ENCODE results near the gene INSYN2A. TPM values are rescaled to one million over a fixed set of nuclear protein-coding genes. Genes with fewer than 3 reads are reported as not detected.

INSYN2A gene
- total RNA-seq, 1 experiment from 2014 or later = 0.07 TPM

DNA sequence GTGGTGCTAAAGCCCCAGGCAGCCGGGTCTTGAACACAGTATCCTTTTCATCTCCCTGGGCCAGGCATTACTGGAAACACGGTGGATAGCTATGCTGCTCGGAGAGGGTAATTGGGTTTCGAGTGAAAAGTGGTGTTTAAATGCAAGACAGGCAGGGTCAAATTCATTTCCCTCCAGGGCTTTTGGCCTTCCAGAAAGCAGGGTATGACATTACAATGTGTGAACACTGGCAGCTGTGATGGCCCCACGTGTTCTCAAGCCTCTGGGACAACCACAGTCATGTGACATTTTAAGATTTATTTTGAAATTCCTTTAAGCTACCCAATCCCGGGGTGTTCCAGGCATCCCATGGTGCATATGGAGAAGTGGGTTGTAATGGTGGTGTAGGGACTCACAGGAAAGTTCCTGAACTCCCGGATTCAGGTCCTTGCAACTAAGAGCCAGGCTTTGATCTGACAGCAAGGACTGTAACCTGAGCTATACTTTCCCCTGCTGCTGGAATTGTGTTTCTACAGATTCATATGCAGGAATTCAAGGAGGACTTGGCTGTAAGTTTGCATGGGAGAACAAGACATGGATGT, 46.8 kb downstream of the INSYN2A start:
- POLR2A ChIA-PET = interaction anchor here (0.7 to 2.0 kb wide), 2 partner anchors 9 to 13 kb away, joined by 4 to 5 read pairs; no protein-coding TSS in a partner anchor
- H3K9me3 Mint-ChIP-seq (ENCODE audit: unreplicated experiment) = no peaks in the 10 kb centered on the region
- H3K27ac Mint-ChIP-seq (ENCODE audit: low read depth, unreplicated experiment) = peak overlapping the region; percentile 73
- intact Hi-C loops (cut with micrococcal nuclease) = loop anchor here (5.0 kb wide), 2 partner anchors 107 to 247 kb away; no protein-coding TSS in a partner anchor
- H3K27me3 Mint-ChIP-seq (ENCODE audit: insufficient read depth, unreplicated experiment) = no peaks in the 10 kb centered on the region
- H3K36me3 Mint-ChIP-seq (ENCODE audit: insufficient read depth, unreplicated experiment) = no peaks in the 10 kb centered on the region
- no peak overlapping the region for H3K4me3 Mint-ChIP-seq (ENCODE audit: unreplicated experiment)
- TF ChIP-seq, protein P1, sequence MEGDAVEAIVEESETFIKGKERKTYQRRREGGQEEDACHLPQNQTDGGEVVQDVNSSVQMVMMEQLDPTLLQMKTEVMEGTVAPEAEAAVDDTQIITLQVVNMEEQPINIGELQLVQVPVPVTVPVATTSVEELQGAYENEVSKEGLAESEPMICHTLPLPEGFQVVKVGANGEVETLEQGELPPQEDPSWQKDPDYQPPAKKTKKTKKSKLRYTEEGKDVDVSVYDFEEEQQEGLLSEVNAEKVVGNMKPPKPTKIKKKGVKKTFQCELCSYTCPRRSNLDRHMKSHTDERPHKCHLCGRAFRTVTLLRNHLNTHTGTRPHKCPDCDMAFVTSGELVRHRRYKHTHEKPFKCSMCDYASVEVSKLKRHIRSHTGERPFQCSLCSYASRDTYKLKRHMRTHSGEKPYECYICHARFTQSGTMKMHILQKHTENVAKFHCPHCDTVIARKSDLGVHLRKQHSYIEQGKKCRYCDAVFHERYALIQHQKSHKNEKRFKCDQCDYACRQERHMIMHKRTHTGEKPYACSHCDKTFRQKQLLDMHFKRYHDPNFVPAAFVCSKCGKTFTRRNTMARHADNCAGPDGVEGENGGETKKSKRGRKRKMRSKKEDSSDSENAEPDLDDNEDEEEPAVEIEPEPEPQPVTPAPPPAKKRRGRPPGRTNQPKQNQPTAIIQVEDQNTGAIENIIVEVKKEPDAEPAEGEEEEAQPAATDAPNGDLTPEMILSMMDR (IDR thresholded peaks at IDR 0.05; ENCODE audit: unreplicated experiment) = no peak
- peaks cover 50% of the 10 kb centered on the region for H3K4me1 Mint-ChIP-seq (ENCODE audit: insufficient read depth, unreplicated experiment)
- CTCF ChIA-PET = interaction anchor here (0.6 to 1.2 kb wide), 7 partner anchors 11 to 1177 kb away, joined by 3 to 4 read pairs (median 3); no protein-coding TSS in a partner anchor
- peak; percentile 63 for DNase-seq (ENCODE audit: unreplicated experiment)
- no TSS peak for BruUV-seq (replicated peaks)

DNA sequence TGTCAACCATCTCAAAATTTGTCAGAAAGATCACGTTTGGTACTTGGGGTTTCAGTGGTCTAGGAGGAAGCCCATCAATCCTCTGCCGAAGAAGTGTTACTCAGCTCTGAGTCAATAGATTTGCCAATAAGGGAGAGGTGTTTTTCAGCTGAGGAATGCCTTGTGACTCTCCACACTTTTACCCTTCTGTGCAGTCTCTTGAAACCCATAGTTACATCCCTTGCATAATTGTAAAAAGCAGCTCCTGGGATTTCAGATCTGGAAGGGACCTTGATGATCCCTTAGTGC, 47.5 kb downstream of the INSYN2A start:
- BruUV-seq (replicated peaks) = no TSS peak

GRCh38 chr10:127148066-127148932, 48.1 kb downstream of the INSYN2A start:
- Mint-ChIP-seq H3K4me1 (ENCODE audit: insufficient read depth, unreplicated experiment) (peaks cover 50% of the 10 kb centered on the region), H3K4me3 (ENCODE audit: unreplicated experiment) (peak overlapping the region; percentile 18)
- POLR2A ChIA-PET = interaction anchor here (0.9 to 2.0 kb wide), 3 partner anchors 10 to 16 kb away, joined by 3 to 7 read pairs (median 5); no protein-coding TSS in a partner anchor

More for the DNA sequence above, 47.5 kb downstream of the INSYN2A start:
- Mint-ChIP-seq H3K27me3 (ENCODE audit: insufficient read depth, unreplicated experiment) (no peaks in the 10 kb centered on the region), H3K4me1 (ENCODE audit: insufficient read depth, unreplicated experiment) (peaks cover 50% of the 10 kb centered on the region), H3K36me3 (ENCODE audit: insufficient read depth, unreplicated experiment) (no peaks in the 10 kb centered on the region), H3K27ac (ENCODE audit: low read depth, unreplicated experiment) (peak overlapping the region; percentile 73), H3K9me3 (ENCODE audit: unreplicated experiment) (no peaks in the 10 kb centered on the region), H3K4me3 (ENCODE audit: unreplicated experiment) (peak overlapping the region; percentile 18)
- CTCF ChIA-PET = interaction anchor here (0.6 to 0.8 kb wide), 3 partner anchors 38 to 204 kb away, joined by 3 read pairs; no protein-coding TSS in a partner anchor
- TF ChIP-seq, protein P1 (IDR thresholded peaks at IDR 0.05; ENCODE audit: unreplicated experiment) = no peak
- DNase-seq (ENCODE audit: unreplicated experiment) = peak; percentile 85
- intact Hi-C loops (cut with micrococcal nuclease) = no loop called here
- POLR2A ChIA-PET = interaction anchor here (0.7 to 2.0 kb wide), 4 partner anchors 10 to 15 kb away, joined by 3 to 7 read pairs (median 4); no protein-coding TSS in a partner anchor

More at GRCh38 chr10:127148066-127148932, 48.1 kb downstream of the INSYN2A start:
- no peaks in the 10 kb centered on the region for H3K27me3 Mint-ChIP-seq (ENCODE audit: insufficient read depth, unreplicated experiment)
- TF ChIP-seq, protein P1 (IDR thresholded peaks at IDR 0.05; ENCODE audit: unreplicated experiment) = no peak
- H3K36me3 Mint-ChIP-seq (ENCODE audit: insufficient read depth, unreplicated experiment) = no peaks in the 10 kb centered on the region
- intact Hi-C loops (cut with micrococcal nuclease) = no loop called here
- TSS peak; percentile 53 for BruUV-seq (replicated peaks)
- peak overlapping the region; percentile 73 for H3K27ac Mint-ChIP-seq (ENCODE audit: low read depth, unreplicated experiment)
- no peaks in the 10 kb centered on the region for H3K9me3 Mint-ChIP-seq (ENCODE audit: unreplicated experiment)
- peak; percentile 88 for DNase-seq (ENCODE audit: unreplicated experiment)
- CTCF ChIA-PET = interaction anchor here (0.6 to 0.8 kb wide), 2 partner anchors 22 to 37 kb away, joined by 3 read pairs; no protein-coding TSS in a partner anchor
